Cardiac fibroblast (primary cell): Measurements from ENCODE around the gene NLRC3.

Experiments
- DNase-seq, 2 donors: peaks; one replicate each; pipeline versions ENCODE4 v3.0.0 to v3.0.0-alpha.2; 2010; ENCODE audit warnings: low read depth in 2 of 2
- H3K4me3 ChIP-seq, 2 donors: replicated peaks in 1 of 2; 1 replicate in 1 of 2; 2 replicates in 1 of 2; pipeline ENCODE4 v1.5.1; 2011; ENCODE audit warnings: low read depth in 2 of 2, low read length in 2 of 2, mild to moderate bottlenecking in 2 of 2, moderate library complexity in 1 of 2
- CTCF ChIP-seq: IDR thresholded peaks from one replicate; pipeline ENCODE4 v1.5.1; 2011; ENCODE audit warnings: low read depth, mild to moderate bottlenecking, low read length, inconsistent platforms

Gene NLRC3

DNA sequence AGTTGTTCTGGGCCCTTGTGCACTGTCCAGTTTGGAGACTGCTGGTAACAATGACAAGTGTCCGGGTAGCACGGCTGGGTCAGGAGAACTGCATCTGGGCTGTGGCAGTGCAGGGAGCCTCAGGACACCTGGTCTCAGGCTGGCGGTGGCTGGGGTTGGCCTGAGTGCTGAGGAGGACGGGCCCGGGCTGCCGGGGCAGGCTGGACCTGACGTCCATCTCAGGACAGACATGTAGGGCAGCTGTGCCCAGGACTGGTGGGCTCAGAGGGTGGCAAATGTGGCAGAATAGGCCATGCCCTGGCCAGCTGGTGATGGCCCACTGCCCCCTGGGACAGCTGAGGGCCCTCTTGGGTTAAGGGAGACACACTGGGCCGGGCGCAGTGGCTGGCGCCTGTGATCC is 4.2 kb upstream of the NLRC3 start:
- TF ChIP-seq CTCF: no peak
- no peak for DNase-seq
- H3K4me3 ChIP-seq: no peak overlapping the region

GRCh38 chr16:3580686-3581085 is 3.5 kb upstream of the NLRC3 start:
- no peak for DNase-seq
- TF ChIP-seq CTCF: no peak
- no peak overlapping the region for H3K4me3 ChIP-seq

DNA sequence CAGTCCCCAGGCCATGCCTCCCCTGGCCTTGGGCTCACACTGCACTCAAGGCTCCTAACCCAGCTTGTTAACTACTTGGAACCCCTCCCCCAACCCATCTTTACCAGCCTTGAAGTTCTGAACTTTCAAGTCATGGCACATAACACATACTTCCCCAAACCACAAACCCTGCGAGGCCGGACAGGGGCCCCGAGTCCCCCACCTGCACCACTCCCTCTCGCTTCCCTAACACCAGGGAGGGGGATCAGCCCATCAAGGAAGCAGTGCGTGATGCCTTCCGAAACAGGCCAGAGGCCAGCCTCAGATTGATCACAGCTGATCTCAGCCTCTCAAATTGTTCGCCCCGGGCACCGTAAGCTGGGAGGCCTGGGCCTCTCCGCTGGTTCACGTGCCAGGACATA is 3.0 kb upstream of the NLRC3 start:
- no peak overlapping the region for H3K4me3 ChIP-seq
- no peak for TF ChIP-seq CTCF
- no peak for DNase-seq

- no peak overlapping the region for H3K4me3 ChIP-seq
- DNase-seq: no peak
- no peak for TF ChIP-seq CTCF
Measured at GRCh38 chr16:3579776-3580175, 2.6 kb upstream of the NLRC3 start.

- no peak overlapping the region for H3K4me3 ChIP-seq
- no peak for DNase-seq
- TF ChIP-seq CTCF: no peak
Measured at GRCh38 chr16:3578610-3579551, 1.7 kb upstream of the NLRC3 start.

- no peak for DNase-seq
- H3K4me3 ChIP-seq: no peak overlapping the region
- no peak for TF ChIP-seq CTCF
Measured at GRCh38 chr16:3578121-3578520, 918 bp upstream of the NLRC3 start.
